ENCODE results near the gene OLFM2. TPM values are rescaled to one million over a fixed set of nuclear protein-coding genes. Genes with fewer than 3 reads are reported as not detected.

The OLFM2 gene
- total and polyA plus RNA-seq, 4 donors: 0.49 to 28.9 (median 2.3) TPM

- Histone ChIP-seq H3K27ac (ENCODE audit: low read depth in 1 of 2, low read length in 2 of 2) (no peak overlapping the region), H3K36me3 (ENCODE audit: control insufficient read depth in 4 of 4, insufficient read depth in 3 of 4, low read depth in 1 of 4, low read length in 3 of 4) (no peaks in the 10 kb centered on the region), H3K9ac (ENCODE audit: low read depth in 1 of 2, low read length in 2 of 2) (no peak overlapping the region), H3K4me3 (ENCODE audit: low read depth in 1 of 3, low read length in 3 of 3) (no peak overlapping the region), H3K9me3 (ENCODE audit: control insufficient read depth in 4 of 4, low read length in 3 of 4) (no peaks in the 10 kb centered on the region), H3K27me3 (ENCODE audit: control insufficient read depth in 4 of 4, insufficient read depth in 4 of 4, low read length in 3 of 4) (no peaks in the 10 kb centered on the region), H3K4me1 (ENCODE audit: control insufficient read depth in 4 of 4, insufficient read depth in 4 of 4, low read length in 3 of 4) (no peaks in the 10 kb centered on the region)
- no peak for DNase-seq (ENCODE audit: low spot score)
- WGBS: 91% methylated on average over 5 of the region's 5 CpGs
- TF ChIP-seq FOXA1 (IDR thresholded peaks at IDR 0.05) (no peak), HNF4A (conservative IDR thresholded peaks at IDR 0.05) (no peak)
These were observed 33.0 kb downstream of the OLFM2 start for GRCh38 chr19:9903336-9903735.

DNA sequence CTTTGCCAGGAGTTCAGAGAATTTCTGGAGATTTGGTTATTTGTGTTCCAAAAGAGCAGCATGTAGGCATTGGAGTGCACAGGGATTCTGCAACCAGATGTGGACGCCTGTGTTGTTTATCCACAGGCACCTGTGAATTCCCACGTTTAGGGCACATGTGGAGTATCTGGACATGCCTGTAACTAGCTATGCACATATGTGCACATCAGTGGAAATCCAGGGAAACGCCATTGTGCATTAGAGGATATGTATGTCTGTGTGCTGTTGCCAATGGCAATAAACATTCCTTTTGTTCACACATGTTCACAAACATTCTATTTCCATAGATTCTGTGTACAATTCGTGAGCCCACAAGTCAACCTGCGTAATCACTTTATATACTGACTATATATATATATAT, 34.7 kb downstream of the OLFM2 start:
- Histone ChIP-seq H3K9me3 (ENCODE audit: control insufficient read depth in 4 of 4, low read length in 3 of 4) (no peaks in the 10 kb centered on the region), H3K36me3 (ENCODE audit: control insufficient read depth in 4 of 4, insufficient read depth in 3 of 4, low read depth in 1 of 4, low read length in 3 of 4) (no peaks in the 10 kb centered on the region), H3K4me3 (ENCODE audit: low read depth in 1 of 3, low read length in 3 of 3) (no peak overlapping the region), H3K4me1 (ENCODE audit: control insufficient read depth in 4 of 4, insufficient read depth in 4 of 4, low read length in 3 of 4) (no peaks in the 10 kb centered on the region), H3K27ac (ENCODE audit: low read depth in 1 of 2, low read length in 2 of 2) (no peak overlapping the region), H3K27me3 (ENCODE audit: control insufficient read depth in 4 of 4, insufficient read depth in 4 of 4, low read length in 3 of 4) (no peaks in the 10 kb centered on the region), H3K9ac (ENCODE audit: low read depth in 1 of 2, low read length in 2 of 2) (no peak overlapping the region)
- no peak for DNase-seq (ENCODE audit: low spot score)
- WGBS: 84% methylated on average over 5 of the region's 5 CpGs
- TF ChIP-seq, protein P1, sequence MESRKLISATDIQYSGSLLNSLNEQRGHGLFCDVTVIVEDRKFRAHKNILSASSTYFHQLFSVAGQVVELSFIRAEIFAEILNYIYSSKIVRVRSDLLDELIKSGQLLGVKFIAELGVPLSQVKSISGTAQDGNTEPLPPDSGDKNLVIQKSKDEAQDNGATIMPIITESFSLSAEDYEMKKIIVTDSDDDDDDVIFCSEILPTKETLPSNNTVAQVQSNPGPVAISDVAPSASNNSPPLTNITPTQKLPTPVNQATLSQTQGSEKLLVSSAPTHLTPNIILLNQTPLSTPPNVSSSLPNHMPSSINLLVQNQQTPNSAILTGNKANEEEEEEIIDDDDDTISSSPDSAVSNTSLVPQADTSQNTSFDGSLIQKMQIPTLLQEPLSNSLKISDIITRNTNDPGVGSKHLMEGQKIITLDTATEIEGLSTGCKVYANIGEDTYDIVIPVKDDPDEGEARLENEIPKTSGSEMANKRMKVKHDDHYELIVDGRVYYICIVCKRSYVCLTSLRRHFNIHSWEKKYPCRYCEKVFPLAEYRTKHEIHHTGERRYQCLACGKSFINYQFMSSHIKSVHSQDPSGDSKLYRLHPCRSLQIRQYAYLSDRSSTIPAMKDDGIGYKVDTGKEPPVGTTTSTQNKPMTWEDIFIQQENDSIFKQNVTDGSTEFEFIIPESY (IDR thresholded peaks at IDR 0.05): no peak
- TF ChIP-seq JUND (IDR thresholded peaks at IDR 0.05): no peak

DNA sequence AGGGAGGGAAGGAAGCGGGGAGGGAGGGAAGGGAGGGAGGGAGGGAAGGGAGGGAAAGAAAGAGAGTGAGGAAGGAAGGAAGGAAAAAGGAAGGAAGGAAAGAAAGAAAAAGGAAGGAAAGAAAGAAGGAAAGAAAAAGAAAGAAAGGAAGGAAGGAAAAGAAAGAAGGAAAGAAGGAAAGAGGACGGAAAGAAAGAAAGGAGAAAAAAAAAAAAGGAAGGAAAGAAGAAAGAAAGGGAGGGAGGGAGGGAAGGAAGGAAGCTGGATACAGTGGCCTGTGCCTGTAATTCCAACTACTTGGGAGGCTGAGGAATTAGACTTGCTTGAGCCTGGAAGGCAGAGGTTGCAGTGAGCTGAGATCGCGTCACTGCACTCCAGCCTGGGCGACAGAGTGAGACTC, 35.3 kb downstream of the OLFM2 start:
- 81% methylated on average over 5 of the region's 5 CpGs for WGBS

DNA sequence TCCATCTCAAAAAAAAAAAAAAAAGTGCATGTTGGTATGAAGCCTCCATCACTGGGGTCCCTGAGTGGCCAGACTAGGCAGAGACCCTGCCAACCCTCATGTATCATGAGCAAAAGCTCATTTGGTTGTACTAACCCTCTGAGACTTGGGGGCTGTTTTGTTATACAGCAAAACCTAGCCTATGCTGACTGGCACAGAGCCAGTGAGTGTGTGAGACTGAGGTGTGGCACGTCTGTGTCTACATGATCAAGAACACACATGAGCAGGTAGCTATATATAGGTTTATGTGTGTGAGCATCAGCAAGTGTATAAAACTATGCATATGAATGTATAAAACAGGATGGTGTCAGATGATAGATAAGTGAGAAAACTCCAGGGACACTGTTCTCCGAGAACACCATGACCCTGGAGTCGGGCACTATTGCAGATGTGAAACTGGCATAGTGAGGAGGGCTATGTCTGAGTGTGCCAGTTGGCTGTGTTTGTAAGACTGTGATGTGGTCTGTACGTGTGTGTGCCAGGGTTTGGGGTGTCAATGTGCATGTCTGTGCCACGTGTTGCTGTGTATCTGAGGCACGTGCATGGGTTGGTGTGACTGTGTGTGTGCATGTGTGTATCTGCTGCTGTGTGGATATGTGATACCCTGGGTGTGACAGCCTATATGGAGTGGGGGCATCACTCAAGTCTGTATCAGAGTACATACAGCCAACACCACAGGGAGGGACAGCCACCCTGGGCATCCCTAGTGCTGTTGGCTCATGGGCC, 44.5 kb downstream of the OLFM2 start:
- Histone ChIP-seq H3K27ac (ENCODE audit: low read depth in 1 of 2, low read length in 2 of 2) (no peak overlapping the region), H3K4me1 (ENCODE audit: control insufficient read depth in 4 of 4, insufficient read depth in 4 of 4, low read length in 3 of 4) (no peaks in the 10 kb centered on the region), H3K4me3 (ENCODE audit: low read depth in 1 of 3, low read length in 3 of 3) (no peak overlapping the region), H3K9me3 (ENCODE audit: control insufficient read depth in 4 of 4, low read length in 3 of 4) (no peaks in the 10 kb centered on the region), H3K27me3 (ENCODE audit: control insufficient read depth in 4 of 4, insufficient read depth in 4 of 4, low read length in 3 of 4) (no peaks in the 10 kb centered on the region), H3K9ac (ENCODE audit: low read depth in 1 of 2, low read length in 2 of 2) (no peak overlapping the region), H3K36me3 (ENCODE audit: control insufficient read depth in 4 of 4, insufficient read depth in 3 of 4, low read depth in 1 of 4, low read length in 3 of 4) (no peaks in the 10 kb centered on the region)
- no peak for DNase-seq (ENCODE audit: low spot score)
- WGBS: 86% methylated on average over 6 of the region's 6 CpGs
- TF ChIP-seq TAF1 (conservative IDR thresholded peaks at IDR 0.05) (no peak), EGR1 (IDR thresholded peaks at IDR 0.05; ENCODE audit: low read depth in 2 of 2) (no peak), SP1 (IDR thresholded peaks at IDR 0.05) (no peak), HNF4G (IDR thresholded peaks at IDR 0.05) (no peak), JUND (IDR thresholded peaks at IDR 0.05) (no peak), NR2F2 (IDR thresholded peaks at IDR 0.05) (no peak), RXRA (IDR thresholded peaks at IDR 0.05) (no peak), ATF3 (IDR thresholded peaks at IDR 0.05) (no peak), GABPA (IDR thresholded peaks at IDR 0.05 in 1 of 2, conservative IDR thresholded peaks at IDR 0.05 in 1 of 2) (no peak), YY1 (IDR thresholded peaks at IDR 0.05) (no peak), RAD21 (IDR thresholded peaks at IDR 0.05) (no peak)
- TF ChIP-seq, protein P1 (IDR thresholded peaks at IDR 0.05): no peak
- TF ChIP-seq, protein P2, sequence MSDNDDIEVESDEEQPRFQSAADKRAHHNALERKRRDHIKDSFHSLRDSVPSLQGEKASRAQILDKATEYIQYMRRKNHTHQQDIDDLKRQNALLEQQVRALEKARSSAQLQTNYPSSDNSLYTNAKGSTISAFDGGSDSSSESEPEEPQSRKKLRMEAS (IDR thresholded peaks at IDR 0.05): no peak
- TF ChIP-seq, protein P3, sequence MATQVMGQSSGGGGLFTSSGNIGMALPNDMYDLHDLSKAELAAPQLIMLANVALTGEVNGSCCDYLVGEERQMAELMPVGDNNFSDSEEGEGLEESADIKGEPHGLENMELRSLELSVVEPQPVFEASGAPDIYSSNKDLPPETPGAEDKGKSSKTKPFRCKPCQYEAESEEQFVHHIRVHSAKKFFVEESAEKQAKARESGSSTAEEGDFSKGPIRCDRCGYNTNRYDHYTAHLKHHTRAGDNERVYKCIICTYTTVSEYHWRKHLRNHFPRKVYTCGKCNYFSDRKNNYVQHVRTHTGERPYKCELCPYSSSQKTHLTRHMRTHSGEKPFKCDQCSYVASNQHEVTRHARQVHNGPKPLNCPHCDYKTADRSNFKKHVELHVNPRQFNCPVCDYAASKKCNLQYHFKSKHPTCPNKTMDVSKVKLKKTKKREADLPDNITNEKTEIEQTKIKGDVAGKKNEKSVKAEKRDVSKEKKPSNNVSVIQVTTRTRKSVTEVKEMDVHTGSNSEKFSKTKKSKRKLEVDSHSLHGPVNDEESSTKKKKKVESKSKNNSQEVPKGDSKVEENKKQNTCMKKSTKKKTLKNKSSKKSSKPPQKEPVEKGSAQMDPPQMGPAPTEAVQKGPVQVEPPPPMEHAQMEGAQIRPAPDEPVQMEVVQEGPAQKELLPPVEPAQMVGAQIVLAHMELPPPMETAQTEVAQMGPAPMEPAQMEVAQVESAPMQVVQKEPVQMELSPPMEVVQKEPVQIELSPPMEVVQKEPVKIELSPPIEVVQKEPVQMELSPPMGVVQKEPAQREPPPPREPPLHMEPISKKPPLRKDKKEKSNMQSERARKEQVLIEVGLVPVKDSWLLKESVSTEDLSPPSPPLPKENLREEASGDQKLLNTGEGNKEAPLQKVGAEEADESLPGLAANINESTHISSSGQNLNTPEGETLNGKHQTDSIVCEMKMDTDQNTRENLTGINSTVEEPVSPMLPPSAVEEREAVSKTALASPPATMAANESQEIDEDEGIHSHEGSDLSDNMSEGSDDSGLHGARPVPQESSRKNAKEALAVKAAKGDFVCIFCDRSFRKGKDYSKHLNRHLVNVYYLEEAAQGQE (IDR thresholded peaks at IDR 0.05): no peak

More for the DNA sequence above, 35.3 kb downstream of the OLFM2 start:
- no peak for DNase-seq (ENCODE audit: low spot score)
- Histone ChIP-seq H3K36me3 (ENCODE audit: control insufficient read depth in 4 of 4, insufficient read depth in 3 of 4, low read depth in 1 of 4, low read length in 3 of 4) (no peaks in the 10 kb centered on the region), H3K4me1 (ENCODE audit: control insufficient read depth in 4 of 4, insufficient read depth in 4 of 4, low read length in 3 of 4) (no peaks in the 10 kb centered on the region), H3K27ac (ENCODE audit: low read depth in 1 of 2, low read length in 2 of 2) (no peak overlapping the region), H3K9ac (ENCODE audit: low read depth in 1 of 2, low read length in 2 of 2) (no peak overlapping the region), H3K9me3 (ENCODE audit: control insufficient read depth in 4 of 4, low read length in 3 of 4) (no peaks in the 10 kb centered on the region), H3K27me3 (ENCODE audit: control insufficient read depth in 4 of 4, insufficient read depth in 4 of 4, low read length in 3 of 4) (no peaks in the 10 kb centered on the region), H3K4me3 (ENCODE audit: low read depth in 1 of 3, low read length in 3 of 3) (no peak overlapping the region)
- TF ChIP-seq JUND (IDR thresholded peaks at IDR 0.05): no peak
